GM21423 (cell line): ENCODE measurements around the gene GSG1L.
"Not testable (repeated sequence)": the region's sequence is repeated elsewhere in the genome, so short reads cannot be mapped to it uniquely, and the experiment has no call there.

Source experiments
- ATAC-seq: cut with Tn5 transposase; IDR thresholded peaks from one replicate; pipeline ENCODE4 v1.9.1; 2021; ENCODE audit warnings: mild to moderate bottlenecking, moderate library complexity; ENCODE audit not compliant: unreplicated experiment

Gene GSG1L

GRCh38 chr16:27959914-27960313 is 103.6 kb downstream of the GSG1L start:
- ATAC-seq = no peak

- ATAC-seq = no peak
These were observed 109.3 kb downstream of the GSG1L start for GRCh38 chr16:27954191-27954590.

DNA sequence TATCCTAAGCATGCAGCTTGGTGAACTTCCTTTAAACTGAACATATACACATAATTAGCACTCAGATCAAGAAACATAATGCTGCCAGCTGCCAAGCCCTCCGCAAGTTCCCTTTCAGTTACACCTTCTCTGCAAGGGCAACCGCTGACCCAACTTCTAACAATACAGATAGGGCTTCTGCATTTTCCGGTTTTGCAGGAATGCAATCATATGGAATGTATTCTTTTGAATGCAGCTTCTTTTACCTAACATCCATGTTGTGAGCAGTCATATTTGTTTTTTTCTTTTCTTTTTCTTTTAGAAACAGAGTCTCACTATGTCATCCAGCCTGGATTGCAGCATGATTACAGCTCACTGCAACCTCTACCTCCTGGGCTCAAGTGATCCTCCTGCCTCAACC is 110.7 kb downstream of the GSG1L start:
- no peak for ATAC-seq

GRCh38 chr16:27951489-27952120 is 111.9 kb downstream of the GSG1L start:
- ATAC-seq = no peak

DNA sequence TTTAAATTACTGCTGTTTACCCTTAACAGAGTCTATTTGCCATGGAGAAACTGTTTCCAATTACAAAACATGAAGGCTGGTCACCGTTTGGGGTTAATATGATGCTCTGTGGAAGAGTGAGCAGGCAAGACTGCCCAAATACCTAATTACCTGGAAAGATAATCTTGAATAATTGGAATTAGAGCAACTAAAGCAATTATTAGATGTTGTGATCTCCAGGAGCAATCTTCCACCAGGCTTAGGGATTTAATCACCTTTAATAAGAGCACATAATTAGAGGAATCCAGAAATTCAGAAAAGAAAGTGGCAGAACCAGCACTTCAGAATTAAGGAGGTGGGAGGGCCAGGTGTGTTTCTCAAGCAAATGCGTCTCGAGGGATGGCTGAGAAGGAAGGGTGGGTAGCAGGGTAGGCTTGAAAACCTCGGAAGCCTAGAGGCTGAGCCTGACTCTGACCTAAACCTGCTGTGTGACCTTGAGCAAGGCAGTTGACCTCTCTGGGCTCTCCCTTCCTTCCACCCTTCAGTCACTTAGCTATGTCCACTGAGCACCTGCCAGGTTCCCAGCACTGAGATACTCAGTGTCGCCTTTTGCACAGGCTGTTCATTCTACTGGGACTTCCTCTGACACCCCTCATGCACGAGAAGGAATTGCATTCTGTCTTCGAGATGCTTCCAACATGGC is 113.2 kb downstream of the GSG1L start:
- ATAC-seq = no peak

DNA sequence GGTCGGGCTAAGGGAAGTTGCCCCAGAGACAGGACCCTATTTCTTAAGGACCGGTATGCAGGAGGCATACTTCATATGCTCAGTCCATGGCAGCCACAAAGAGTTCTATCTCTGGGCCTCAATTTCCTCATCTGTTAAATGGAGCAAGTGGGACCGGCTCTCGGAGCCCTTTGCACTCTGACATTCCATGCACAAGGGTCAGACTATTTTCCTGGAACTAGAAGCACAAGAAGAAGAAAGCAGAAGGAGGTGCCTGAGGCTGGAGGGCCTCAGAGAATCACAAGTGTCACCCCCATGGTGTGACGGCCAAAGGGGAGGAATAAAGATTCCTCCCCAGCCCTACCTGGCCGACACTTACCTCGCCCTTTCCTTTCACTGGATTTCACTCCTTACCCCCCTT is 115.8 kb downstream of the GSG1L start:
- no peak for ATAC-seq

DNA sequence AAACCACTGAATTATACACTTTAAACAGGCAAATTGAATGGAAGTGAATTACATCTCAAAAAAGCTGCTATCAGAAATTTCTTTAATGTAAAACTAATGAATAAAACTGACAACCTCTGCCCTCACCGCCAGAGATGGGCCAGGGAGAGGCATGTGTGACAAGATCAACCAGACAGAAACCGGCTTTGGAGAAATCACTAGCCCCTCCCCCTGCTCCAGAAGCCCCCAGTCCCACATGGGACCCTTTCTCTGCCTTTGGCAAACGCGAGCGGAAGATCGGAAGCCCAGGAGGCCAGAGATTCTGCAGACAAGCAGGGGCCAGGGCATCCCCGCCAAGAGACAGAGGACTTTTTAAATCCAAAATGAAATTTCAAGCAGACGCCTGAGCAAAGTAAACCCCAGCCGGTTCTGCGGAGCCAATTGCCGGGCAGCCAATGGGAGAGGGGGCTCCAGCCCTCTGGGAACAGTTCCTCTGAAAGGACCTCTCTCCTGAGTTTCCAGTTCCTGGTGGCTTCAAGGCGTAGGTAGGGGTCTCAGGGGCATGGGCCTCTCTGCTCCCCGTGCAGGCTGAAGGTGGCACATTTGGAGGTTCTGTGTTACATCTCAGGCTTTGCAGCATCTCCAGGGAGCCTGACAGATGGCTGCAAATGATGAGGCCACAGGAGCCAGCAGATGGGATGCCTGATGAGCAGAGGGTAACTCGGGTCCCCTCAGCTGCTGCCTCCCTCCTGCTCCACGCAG is 118.1 kb downstream of the GSG1L start:
- ATAC-seq = no peak

DNA sequence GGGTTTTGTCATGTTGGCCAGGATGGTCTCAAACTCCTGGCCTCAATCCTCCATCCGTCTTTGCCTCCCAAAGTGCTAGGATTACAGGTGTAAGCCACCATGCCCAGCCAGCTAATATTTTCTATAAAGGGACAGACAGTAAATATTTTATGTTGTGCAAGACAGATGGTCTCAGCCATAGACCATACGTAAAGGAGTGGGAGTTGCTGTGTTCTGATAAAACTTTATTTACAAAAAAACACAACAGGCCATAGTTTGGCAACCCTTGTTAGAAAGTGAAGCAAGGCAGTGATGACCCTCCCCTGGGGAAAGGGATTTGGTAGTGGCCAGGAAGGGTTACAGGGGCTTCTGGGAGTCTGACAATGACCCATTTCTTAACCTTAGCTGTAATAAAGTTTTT is 119.7 kb downstream of the GSG1L start:
- ATAC-seq = no peak

GRCh38 chr16:27942071-27942470 is 121.4 kb downstream of the GSG1L start:
- ATAC-seq = not testable (repeated sequence)

GRCh38 chr16:27935076-27935475 is 128.4 kb downstream of the GSG1L start:
- no peak for ATAC-seq

DNA sequence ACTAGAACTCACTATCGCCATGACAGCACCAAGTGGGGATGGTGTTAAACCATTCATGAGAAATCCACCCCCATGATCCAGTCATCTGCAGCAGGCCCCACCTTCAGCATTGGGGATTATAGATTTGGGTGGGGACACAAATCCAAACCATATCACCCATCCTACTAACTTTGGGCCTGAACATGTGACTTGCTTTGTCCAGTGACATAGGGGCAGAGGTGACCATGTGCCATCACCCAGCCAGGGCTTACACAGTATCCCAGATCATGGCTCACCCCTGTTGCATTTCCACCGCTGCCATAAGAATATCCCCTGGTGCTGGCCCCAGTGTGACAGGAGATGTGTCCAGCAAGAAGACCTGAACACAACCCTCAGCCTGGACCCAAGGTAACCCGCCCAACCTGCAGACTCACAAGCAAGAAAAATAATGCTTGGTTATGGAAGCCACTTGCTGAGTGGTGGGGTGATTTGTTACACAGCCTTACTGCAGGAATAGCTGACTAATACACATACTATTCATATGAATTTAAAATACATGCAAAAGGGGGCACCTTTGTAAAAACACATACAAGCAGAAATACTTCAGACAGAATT is 130.9 kb downstream of the GSG1L start:
- no peak for ATAC-seq

DNA sequence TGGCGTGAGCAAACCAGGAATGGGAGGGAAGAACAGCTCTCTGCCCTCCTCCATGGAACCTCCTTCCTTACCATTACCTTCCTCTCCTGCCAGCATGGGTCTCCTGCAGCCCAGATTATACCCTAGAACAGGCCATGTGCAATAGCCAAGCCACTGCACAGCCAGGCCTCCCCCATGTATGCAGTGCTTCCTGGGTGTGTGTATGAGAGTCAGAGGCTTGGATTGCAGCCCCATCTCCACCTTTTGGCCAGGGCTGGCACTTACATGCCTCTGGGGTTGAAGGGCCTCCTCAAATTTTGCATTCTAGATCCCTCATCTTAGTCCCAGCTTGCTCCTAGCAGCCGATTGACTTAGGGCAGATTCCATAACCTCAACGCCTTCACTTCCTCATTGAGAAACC is 133.7 kb downstream of the GSG1L start:
- no peak for ATAC-seq

- ATAC-seq = no peak
These were observed 135.0 kb downstream of the GSG1L start for GRCh38 chr16:27928542-27928941.

DNA sequence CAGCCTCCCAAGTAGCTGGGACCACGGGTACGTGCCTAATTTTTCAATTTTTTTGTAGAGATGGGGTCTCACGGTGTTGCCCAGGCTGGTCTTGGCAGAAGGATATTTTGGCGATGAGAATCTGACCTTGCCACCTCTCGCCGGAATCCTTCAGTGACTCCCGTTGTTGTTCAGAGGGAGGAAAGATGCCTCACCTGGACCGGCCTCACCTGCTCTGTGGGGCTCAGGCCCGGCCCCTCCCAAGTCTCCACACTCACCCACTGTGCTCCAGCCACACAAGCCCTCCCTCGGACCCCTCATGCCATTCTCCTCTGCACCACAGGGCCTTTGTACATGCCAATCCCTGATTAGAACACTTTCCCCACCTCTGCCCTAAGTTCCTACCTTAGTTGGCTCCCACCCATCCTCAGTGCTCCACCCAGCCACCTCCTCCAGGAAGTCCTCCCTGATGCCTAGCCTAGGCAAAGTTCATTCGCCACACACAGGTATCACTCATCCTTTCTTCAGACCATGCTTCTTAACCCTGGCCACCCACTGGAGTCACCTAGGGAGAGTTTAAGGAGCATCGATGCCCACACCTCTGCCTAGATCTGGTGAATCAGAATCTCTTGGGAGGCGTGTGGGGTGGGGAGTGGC is 136.1 kb downstream of the GSG1L start:
- no peak for ATAC-seq

DNA sequence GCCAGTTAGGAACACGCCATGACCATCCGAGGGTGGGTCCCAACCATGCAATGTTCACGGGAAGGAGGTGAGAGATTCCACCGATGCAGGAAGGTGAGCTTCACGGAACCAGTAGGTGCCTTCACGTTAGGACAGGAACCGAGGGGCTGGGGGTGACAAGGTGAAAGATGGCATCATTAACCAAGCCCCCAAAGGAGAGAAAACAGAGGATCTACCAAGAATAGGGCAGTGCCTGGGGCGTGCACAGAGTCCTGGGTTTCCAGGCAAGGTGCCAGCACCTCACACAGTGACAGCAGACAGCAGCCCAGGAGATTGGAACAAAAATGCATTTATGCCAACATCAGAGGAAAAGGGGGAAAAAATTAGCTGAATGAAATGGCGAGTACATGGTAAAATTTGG is 137.9 kb downstream of the GSG1L start:
- no peak for ATAC-seq

DNA sequence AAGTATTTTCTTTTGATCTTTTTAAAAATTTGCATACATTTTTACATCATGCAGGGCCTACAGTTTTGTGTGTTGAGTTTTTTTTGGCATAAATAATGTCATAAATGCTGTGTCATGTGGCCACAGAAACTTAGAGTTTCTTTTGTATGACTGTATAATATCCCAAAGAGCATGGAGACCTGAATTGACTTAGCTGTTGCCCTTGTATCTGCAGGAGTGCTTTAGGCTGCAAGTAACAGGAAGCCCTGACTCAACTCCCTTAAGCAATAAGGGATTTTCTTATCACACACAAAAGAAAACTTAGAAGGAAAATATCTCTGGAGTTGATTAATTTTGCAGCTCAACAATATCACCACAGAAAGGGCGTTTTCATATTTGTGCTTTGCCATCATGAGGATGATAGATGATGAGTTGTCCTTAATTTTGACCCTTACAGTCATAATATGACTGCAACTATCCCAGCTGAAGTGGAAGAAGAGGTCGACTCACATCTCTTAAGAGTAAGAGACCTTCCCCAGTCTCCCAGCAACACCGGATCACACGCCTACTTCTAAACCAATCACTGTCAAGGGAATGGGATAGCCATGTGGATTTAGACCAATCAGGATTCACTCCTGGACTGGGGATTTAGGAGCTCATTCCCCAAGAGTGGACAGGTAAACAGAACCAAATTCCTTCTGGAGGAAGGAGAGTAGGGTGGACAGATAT is 138.9 kb downstream of the GSG1L start:
- no peak for ATAC-seq

GRCh38 chr16:27923751-27924150 is 139.8 kb downstream of the GSG1L start:
- no peak for ATAC-seq

DNA sequence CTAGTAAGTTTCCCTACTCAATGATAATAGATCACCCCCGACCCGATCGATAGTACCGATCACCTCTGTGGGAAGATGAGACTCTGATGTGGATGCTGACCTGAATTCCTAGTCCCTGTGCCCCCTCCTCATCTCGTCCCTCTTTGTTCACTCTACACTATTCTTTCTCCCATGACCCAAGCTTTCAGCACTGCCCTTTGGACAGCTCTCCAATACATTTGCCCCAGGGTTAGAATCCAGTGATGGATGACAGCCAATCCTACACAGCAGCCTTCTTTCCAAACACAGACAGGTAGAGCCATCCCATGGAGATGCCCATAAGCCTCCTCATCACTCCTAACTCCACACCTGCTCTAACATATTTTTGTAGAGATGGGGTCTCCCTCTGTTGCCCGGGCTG is 141.1 kb downstream of the GSG1L start:
- ATAC-seq = no peak

- ATAC-seq = no peak
These were observed 142.4 kb downstream of the GSG1L start for GRCh38 chr16:27921134-27921533.

GRCh38 chr16:27920391-27920891 is 143.1 kb downstream of the GSG1L start:
- ATAC-seq = no peak
